Left lung (tissue), 10 donors: ENCODE data around the gene TMEM267. TPM values are rescaled to one million over a fixed set of nuclear protein-coding genes. Genes with fewer than 3 reads are reported as not detected.
A peak's percentile ranks its signal among the peaks of the same experiment; 100 is the strongest.

Experiments used
- ATAC-seq: fragments of 200-7000 bp; cut with Tn5 transposase; one replicate; pipeline ENCODE4 v1.9.1; 2020; ENCODE audit warnings: moderate library complexity
- DNase-seq, 4 donors: peaks; one replicate each; pipeline ENCODE4 v3.0.0-alpha.2; 2013 to 2020
- H3K27ac ChIP-seq, 2 donors: fragments of 200-600 bp; sonication (generic) in 1 of 2; one replicate each; pipeline versions ENCODE4 v1.5.0 to v1.8.0; 2020 to 2021
- H3K27me3 ChIP-seq, 2 donors: fragments of 200-600 bp; sonication (generic) in 1 of 2; one replicate each; pipeline versions ENCODE4 v1.5.0 to v1.8.0; 2020 to 2021
- H3K36me3 ChIP-seq, 2 donors: fragments of 200-600 bp; sonication (generic) in 1 of 2; one replicate each; pipeline versions ENCODE4 v1.5.0 to v1.8.0; 2020 to 2021
- H3K4me1 ChIP-seq, 2 donors: fragments of 200-600 bp; one replicate each; pipeline ENCODE4 v1.8.0; 2021
- H3K4me3 ChIP-seq, 2 donors: fragments of 200-600 bp; sonication (generic) in 1 of 2; one replicate each; pipeline versions ENCODE4 v1.5.0 to v1.8.0; 2020 to 2021; ENCODE audit warnings: mild to moderate bottlenecking in 1 of 2
- H3K9me3 ChIP-seq, 2 donors: fragments of 200-600 bp; sonication (generic) in 1 of 2; one replicate each; pipeline versions ENCODE4 v1.5.0 to v1.8.0; 2020 to 2021
- CTCF ChIP-seq, 2 donors: fragments of 200-600 bp; sonication (generic) in 1 of 2; IDR thresholded peaks; one replicate each; pipeline versions ENCODE4 v1.5.0 to v1.8.0; 2021; ENCODE audit warnings: antibody characterized with exemption in 2 of 2
- intact Hi-C, 2 donors: fragments of 100-400 bp; cut with DNase I; formaldehyde crosslinking; loops; one replicate each; pipeline versions ENCODE4 v1.11.2 to v1.14.2; 2022
- polyA plus RNA-seq, 6 donors: library from polyadenylated mRNA; unstranded; fragments of 120-200 nt; gene quantifications; one replicate each; pipeline ENCODE4 v1.2.1, GENCODE V29; 2013; ENCODE audit not compliant: insufficient read length in 6 of 6
- total RNA-seq, 2 donors: library from RNA; stranded (reverse); fragmentation: NEBNext Ultra II Directional; extraction: Animal tissue kit (Norgen Biotek cat#: 25700); gene quantifications; one replicate each; pipeline ENCODE4 v1.2.1, GENCODE V29; 2021
- donor health status: DM: no; HTN: yes; CAD: no.
- donor health status: DM: no; HTN: no; CAD: no.

The TMEM267 gene
- total and polyA plus RNA-seq, 8 donors, result 13.2 to 15.6 (median 14.0) TPM

- no peak overlapping the region for H3K4me3 ChIP-seq
- no peak for TF ChIP-seq CTCF (IDR thresholded peaks at IDR 0.05)
- no peaks in the 10 kb centered on the region for H3K4me1 ChIP-seq
- no peak for DNase-seq
- H3K9me3 ChIP-seq, result no peaks in the 10 kb centered on the region
- no peaks in the 10 kb centered on the region for H3K36me3 ChIP-seq
- no peak overlapping the region for H3K27ac ChIP-seq
- intact Hi-C loops, result no loop called here
- ATAC-seq, result no peak
- no peaks in the 10 kb centered on the region for H3K27me3 ChIP-seq
Measured at GRCh38 chr5:43415935-43416802, 67.5 kb downstream of the TMEM267 start.

GRCh38 chr5:43413966-43414365 is 69.7 kb downstream of the TMEM267 start:
- no peak for TF ChIP-seq CTCF (IDR thresholded peaks at IDR 0.05)
- DNase-seq (no peak), ATAC-seq (no peak)
- H3K4me3 ChIP-seq, result no peak overlapping the region
- no peaks in the 10 kb centered on the region for H3K36me3 ChIP-seq
- intact Hi-C loops, result no loop called here
- H3K27me3 ChIP-seq, result no peaks in the 10 kb centered on the region
- no peaks in the 10 kb centered on the region for H3K4me1 ChIP-seq
- no peak overlapping the region for H3K27ac ChIP-seq
- H3K9me3 ChIP-seq, result no peaks in the 10 kb centered on the region

GRCh38 chr5:43412644-43413043 is 71.0 kb downstream of the TMEM267 start:
- Histone ChIP-seq H3K4me1 (no peaks in the 10 kb centered on the region), H3K27ac (no peak overlapping the region), H3K4me3 (no peak overlapping the region), H3K9me3 (no peaks in the 10 kb centered on the region), H3K27me3 (no peaks in the 10 kb centered on the region), H3K36me3 (no peaks in the 10 kb centered on the region)
- ATAC-seq, result no peak
- DNase-seq, result no peak
- no peak for TF ChIP-seq CTCF (IDR thresholded peaks at IDR 0.05)
- intact Hi-C loops, result no loop called here

- H3K4me1 ChIP-seq, result no peaks in the 10 kb centered on the region
- DNase-seq (no peak), ATAC-seq (no peak)
- H3K4me3 ChIP-seq, result no peak within 1 kb of the TSS
- H3K36me3 ChIP-seq, result no peaks in the 10 kb centered on the region
- no peaks in the 10 kb centered on the region for H3K27me3 ChIP-seq
- TF ChIP-seq CTCF (IDR thresholded peaks at IDR 0.05), result no peak
- intact Hi-C loops, result no loop called here
- no peaks in the 10 kb centered on the region for H3K9me3 ChIP-seq
- no peak within 1 kb of the TSS for H3K27ac ChIP-seq
Measured at GRCh38 chr5:43412156-43412555, 71.5 kb downstream of the TMEM267 start, which contains the start of gene CCL28. CCL28 (minus strand) TSS chr5:43412391; CDS start chr5:43412316, 75 bp downstream.

- H3K4me1 ChIP-seq, result no peaks in the 10 kb centered on the region
- ATAC-seq (peak; percentile 19), DNase-seq (no peak)
- intact Hi-C loops, result no loop called here
- H3K4me3 ChIP-seq, result no peak overlapping the region
- H3K36me3 ChIP-seq, result no peaks in the 10 kb centered on the region
- no peaks in the 10 kb centered on the region for H3K9me3 ChIP-seq
- no peaks in the 10 kb centered on the region for H3K27me3 ChIP-seq
- no peak for TF ChIP-seq CTCF (IDR thresholded peaks at IDR 0.05)
- no peak overlapping the region for H3K27ac ChIP-seq
Measured at GRCh38 chr5:43411495-43411894, 72.2 kb downstream of the TMEM267 start.
